Stimulated activated CD4-positive, alpha-beta T cell treated with anti-CD3 and anti-CD28 coated beads, TNF-alpha, amount 100 ng/mL, for 48 hours (primary cell): Measurements from ENCODE around the gene NSG1.

ENCODE experiments used
- DNase-seq, 3 donors: peaks; one replicate each; pipeline ENCODE4 v3.0.0-alpha.2; 2020; ENCODE audit warnings: low read depth in 3 of 3

NSG1 gene

DNA sequence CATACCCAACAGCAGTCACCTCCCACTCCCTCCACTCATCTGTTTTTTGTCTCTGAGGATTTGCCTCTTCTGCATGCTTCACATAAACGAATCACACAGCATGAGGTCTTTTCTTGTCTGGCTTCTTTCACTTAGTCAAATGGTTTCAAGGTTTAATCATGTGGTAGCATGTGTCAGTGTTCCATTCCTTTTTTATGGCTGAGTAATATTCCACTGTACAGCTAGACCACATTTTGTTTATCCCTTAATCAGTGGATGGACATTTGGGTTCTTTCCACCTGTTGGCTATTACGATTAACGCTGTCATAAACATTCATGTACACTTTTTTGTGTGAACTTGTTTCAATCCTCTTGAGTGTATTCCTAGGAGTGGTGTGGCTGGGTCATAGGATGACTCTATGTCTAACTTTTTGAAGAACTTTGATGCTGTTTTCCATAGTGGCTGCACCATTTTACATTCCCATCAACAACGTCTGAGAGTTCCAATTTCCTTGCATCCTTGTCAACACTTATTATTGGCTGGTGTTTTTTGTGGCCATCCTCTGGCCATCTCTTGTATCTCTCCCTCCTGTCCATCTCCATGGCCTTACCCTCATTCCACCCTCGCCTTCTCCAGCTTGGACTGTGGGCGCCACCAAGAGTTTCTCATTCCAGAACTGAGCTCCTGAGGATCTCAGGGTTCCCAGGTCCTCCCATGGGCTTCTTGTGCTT, 12.4 kb upstream of the NSG1 start:
- DNase-seq: no peak

DNA sequence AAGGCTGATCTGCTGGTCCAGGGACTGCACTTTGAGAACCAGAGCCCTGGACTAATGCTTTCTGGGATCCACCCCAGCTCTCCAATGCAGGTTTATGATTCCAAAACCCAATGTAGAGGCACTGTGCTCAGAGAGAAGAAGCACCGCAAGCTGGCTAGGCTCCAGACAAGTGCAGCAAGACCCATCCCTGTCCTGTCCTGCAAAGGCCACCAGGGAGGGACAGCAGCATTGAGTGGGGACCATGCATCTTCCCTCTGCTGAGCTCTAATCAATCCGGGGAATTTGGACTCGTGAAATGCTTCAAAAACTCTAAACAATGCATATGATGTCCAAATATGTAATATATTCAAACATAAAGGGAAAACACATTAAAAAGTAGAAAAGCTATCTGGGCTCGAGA, 10.8 kb upstream of the NSG1 start:
- no peak for DNase-seq

DNA sequence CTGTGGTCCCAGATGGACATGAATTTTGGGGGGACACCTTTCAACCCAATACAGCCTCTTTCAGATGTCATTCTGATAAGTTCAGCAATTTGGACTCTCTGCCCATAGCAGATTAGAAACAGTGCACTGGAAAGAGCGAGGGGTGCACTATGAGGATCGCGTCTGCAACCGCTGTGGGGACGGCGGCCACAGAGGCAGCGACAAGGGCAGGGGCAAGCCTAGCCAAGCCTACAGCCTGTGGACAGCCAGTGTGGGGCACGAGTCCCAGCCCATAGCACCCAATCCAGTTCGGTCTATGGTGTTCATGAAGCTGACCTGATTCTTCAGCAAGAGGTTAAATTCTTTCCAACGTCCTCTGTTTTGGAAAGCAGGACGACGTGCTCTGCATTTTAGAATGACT, 9.7 kb upstream of the NSG1 start:
- DNase-seq: no peak

DNA sequence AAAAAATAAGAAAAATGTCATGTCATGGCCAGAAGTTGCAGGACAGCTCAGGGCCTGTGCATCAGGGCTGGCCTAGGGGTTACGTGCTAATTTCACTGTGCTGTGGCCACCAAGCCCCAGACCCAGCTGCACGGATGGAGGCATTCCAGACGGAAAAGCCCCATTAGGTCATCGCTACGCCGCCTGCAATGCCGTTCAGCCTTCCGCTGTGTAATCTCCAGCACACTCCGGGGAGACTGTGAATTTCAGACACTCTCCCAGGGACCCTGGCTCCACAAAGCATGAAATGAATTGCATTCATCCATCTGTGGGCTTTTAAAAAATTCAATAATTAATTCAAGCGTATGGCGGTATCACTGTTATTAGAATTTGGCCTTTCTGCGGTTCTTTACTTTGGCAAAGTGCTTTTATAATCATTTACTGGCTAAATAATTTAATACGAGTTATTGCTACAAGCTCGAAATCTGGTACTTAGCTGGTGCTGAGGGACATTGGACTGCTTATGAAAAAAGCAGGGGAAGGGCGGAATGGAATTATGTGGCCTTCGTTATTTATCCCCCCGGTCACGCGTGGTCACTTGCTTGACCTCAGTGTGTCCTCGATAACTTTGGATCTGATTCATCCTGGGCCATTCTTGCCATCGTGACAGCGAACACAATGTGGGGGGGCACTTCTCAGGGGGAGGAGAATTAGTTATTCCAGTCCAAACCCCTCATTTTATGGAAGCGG, 9.0 kb upstream of the NSG1 start:
- DNase-seq: no peak

DNA sequence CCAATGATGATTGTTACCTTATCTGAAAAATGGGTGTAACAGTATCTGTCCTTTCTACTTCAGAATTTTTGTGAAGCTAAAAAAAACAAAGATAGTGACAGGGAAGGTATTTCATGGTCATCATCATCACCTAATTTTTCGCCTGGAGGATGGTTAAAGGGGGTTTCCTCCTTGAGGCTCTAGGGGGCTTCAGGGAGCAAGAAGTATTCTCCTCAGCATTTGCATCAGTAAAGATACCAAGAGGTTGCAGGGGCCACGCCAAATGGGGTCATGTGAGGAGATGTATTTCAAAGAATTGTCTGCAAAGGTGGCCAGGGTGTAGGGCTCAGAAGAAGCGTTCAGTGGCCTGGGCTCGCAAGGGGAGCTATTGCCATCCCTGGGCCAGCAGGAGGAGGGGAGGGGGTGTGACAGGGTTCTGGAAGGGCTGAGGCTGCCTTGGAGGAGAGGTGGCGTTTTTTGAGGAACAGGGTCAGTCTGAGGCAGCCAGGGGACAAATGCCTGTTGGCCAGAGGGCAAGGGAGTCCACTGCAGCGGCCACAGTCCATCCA, 7.3 kb upstream of the NSG1 start:
- no peak for DNase-seq

DNA sequence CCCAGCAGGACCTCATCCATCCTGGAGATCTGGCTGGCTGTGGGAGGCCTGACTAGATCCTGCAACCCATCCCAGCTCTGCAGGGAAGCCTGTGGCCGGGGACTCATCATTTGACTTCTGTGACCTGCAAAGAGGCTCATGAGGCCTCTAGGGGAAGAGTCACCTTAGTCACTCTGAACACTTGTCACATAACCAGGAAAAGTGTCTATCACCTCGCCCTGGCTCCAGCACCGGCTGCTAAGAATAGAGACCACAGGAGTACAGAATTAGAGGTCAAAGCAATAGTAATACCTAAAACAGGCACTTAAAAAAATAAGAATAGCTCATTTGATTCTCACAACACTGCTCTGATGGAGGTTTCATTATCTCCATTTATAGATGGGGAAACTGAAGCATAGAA, 3.8 kb upstream of the NSG1 start:
- DNase-seq: no peak

DNA sequence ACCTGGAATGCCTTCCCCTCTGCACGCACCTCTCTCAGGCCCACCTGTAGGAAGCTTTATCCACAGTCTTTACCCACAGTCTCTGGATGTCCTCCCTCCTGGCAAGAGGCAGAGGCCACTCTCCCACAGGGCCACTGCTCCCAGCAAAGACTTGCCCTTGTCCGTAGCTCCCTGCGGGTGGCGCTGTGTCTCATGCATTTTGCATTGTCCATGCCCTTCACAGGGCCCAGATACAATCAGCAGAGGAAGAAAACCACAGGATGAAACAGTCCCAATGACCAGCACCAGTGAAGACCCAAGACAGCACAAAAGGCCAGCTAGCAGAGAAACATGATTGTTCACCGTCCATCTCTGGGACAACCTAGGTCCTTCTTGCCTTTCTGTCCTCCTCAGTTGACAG, 2.1 kb upstream of the NSG1 start:
- DNase-seq: no peak

DNA sequence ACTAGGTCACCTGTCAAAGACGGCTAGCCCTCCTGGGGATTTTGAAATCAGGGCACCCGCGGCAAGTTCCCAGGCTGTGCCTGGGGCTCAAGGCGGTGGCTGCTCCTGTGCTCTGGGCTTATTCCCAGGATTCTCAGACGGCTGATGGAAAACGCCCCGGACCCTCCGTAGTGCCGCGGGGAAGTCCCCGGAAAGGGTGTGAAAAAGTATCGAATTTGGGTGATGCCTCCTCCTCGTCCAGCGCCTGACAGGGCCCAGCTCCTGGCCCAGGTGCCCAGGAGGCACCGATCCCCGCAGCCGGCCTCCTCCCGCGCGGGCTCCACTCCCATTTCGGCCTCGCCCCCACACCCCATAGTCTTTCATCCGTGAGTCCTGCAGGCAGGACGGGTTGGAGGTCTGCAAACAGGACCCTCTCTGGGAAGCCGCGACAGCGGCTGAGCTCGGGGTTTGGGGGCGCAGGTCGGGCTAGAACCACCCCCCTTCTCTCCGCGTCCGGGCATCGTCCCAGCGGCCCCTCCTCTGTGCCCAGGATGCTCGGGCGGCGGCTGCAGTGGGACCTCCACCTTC, 1.1 kb upstream of the NSG1 start:
- no peak for DNase-seq

DNA sequence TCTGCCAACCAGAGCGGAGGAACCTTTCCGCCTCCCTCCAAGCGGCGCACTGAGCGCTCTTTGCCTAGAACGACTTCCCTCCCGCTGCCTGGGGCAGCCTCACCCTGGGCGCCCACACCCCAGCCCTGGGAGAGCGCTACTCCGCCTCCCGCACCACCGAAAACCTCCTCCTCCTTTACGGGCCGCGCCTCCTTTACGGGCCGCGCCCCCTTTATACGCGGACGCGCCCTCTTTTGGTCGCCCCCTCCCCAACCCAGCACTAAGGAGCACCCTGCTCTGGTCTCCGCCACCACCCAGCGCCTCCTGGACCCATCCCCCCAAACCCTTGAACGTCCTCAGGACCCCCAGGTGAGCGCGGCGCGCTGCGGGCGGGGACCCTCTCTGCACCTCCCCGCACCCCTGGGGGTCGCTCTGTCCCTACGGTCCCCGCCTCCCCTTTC, 586 bp upstream of the NSG1 start:
- DNase-seq: no peak

DNA sequence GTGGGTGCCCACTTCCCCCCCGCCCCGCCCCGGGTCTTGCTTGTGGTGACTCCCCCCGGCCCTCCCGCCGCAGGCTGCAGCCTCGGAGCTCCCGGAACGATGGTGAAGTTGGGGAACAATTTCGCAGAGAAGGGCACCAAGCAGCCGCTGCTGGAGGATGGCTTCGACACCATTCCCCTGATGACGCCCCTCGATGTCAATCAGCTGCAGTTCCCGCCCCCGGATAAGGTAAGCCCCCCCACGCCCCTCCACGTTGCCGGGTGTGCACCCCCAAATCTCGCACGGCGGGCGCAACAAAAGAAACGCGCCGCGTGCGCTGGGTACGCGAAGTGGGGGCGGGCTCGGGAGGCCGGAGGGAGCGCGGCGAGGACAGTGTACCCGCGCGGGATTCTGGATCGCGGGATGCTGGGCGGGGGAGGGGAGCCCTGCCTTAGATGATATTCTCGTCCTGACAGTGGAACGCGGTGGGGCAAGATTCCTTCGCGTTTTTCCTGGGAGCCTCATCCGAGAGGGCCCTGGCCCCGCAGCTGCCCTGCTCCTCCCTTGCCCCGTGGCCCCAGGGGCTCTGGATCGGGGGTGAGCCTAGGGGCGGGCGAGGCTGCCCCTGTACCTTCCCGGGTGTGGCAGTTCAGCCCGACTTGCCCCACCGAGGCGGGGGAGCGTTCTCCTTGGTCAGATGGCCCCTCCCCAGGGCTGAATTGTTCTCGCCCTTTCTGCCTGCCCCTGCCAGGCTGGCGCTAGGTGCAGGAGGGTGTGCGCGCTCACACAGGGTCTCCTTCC, 819 bp downstream of the NSG1 start:
- no peak for DNase-seq

DNA sequence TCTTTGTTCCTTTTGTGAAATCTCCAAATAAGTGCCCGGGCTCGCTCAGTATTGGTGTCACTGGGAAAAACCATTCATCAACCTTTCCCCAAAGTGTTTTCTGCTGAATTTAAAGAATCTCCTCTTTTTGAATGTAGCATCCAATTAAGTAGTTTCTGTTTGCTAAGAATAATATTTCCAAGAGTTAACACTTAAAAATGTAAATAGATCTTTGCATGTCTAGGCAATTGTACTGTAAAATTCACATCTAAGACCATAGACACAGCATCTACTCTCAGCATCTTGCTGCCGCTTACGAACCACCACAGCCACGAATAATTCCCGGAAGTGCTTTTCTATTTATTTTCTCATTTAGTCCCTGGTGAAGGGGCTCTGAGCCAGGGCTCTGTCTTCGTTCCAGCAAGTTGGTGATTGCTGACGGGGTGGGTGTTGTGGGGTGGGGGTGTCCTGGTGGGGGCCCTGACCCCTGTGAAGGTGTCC, 1.4 kb downstream of the NSG1 start:
- DNase-seq: no peak

DNA sequence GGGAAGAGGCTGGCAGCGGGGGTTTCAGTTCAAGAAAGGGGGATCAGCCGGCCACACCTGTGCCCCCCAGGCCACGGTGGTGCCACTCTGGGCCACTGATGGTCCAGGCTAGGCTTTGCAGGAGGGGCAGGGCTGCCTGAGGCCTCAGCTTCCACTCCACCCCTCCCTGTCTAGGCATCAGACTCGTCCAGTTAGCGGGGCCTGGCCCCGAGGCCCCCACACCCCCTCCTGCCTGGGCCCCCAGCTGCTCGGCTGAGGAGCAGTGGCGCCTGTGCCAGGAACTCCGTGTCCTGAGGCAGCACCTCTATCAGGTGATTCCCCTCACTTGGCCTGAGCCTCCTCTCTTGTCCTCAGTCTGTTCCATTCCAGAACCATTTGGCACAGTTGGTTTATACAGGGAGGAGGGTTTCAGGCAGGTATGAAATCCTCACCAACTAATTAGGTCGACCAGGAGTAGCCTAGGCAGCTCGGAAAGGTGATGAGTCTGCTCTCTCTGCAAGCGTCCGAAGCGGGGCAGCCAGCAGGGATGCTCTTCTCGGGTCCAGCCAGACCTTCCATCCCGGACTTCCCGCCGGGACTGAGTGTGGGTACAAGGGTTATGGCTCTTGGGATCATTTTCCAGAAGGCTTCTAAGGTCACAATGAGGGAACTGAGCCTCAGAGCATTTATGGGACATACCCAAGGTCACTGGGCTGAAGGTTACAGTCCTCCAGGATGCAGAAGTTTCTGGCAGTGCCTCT, 2.1 kb downstream of the NSG1 start:
- no peak for DNase-seq

DNA sequence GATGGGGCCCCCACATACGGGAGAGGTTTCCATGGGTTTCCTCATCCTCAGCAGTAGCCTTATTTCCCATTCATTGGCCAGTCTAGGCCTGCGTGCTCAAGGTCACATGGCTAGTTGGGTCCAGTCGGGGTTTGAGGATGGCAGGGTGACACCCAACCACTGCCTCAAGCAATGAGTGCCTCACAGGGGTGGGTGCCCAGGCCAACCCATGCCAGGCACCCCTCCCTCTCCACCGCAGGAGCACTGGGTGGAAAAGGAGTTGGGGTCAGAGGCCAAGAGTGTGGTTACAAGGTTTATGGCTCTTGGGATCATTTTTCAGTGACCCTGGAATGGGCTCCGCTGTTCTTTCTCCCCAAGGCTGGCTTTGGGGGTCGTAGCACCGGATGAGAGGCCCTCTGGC, 3.1 kb downstream of the NSG1 start:
- no peak for DNase-seq

DNA sequence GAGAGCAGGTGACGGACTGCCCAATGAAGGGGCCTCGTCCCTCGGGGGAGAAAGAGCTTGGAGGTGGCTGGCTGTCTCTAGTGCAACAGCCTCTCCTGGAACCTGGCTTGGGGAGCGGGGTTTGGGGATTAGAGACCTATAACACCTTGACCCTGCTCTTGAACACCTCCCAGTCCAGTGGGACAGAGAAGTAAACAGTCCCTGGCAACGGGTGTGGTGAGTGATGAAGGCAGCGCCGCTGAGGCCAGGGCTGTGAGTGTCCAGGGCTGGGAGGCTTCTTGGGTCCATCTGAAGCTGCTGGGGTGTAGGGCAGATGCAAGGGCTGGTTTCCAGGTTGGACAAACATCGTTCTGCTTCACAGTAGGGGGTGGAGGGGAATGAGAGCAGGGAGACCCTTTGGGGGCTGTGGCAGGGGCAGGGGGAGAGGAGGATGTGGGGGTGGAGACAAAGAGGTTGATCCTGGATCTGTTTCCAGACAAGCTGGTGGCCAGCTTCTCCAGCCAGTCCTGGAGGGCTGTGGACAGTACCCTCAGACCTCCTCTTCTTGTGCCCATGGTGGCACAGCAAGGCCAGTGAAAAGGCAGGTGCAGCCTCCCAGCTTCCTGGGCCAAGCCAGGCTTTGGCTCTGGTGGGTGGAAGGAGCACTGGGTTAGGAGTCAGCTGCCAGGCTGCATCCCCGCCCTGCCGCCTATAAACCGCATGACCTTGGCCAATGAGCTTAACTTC, 3.8 kb downstream of the NSG1 start:
- DNase-seq: no peak

DNA sequence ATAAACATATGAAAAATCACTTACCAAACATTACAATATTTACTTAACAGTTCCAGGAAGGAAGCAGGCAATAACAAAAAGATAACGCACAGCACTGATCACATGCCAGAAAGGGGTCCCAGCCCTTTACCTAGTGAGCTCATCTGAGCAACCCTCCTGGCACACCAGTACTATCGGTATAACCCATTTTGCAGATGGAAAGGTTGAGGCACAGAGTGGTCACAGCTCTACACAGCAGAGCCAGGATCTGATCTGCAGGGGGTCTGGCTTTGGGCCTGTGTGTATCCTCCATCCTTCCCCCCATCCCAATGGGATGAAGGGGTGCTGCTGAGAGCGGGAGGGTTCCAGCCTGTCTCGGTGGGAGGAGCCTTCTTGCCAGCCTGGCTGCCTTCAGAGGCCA, 5.0 kb downstream of the NSG1 start:
- no peak for DNase-seq

DNA sequence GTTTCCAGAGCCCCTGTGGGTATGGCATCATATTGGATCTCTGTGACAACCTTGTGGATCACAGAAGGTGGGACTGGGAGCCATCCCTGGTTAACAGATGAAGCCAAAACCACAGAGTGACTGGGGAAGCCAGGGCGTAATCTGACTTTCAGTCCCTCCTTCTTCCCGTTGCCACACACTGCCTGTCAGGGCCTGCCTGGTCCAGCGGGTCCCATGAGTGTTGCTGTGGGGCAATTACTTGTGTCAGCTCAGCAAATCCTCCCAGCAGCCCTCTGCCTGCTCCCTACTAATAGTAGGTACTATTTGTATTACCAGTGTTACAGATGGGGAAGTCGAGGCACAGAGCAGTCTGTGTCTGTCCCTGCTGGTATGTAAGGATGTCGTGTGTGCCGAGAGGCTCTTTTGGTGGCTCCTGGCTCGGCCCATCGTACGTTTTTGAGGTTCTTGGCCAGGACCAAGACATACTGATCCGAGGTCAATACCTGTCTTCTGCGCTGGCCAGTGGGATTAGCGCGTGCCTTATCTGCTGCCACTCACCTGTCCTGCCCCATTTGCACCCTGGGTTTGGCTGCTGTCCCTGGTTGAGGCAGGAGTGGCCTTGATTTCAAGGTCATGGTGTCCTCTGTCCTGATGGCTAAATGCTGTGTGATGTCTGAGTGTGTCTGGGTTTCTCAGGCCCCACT, 5.7 kb downstream of the NSG1 start:
- no peak for DNase-seq

DNA sequence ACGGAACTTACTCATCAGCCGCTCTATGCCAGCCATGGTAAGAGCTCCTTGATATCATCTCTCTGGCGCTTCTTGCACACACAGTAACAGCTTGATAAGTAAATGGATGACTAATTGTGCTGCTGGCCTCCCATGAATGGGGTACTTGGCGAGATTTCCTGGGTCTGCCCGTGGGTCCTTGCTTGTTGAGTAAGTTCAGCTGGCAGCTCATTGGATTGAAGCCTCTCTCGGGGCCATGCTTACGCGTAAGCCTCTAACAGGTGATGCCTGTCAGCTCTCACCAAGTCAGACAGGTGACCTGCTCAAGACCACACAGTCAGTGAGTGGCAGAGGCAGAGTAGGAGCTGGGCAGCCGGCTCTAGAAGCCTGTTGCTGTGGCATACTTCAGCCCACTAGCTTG, 7.7 kb downstream of the NSG1 start:
- no peak for DNase-seq

DNA sequence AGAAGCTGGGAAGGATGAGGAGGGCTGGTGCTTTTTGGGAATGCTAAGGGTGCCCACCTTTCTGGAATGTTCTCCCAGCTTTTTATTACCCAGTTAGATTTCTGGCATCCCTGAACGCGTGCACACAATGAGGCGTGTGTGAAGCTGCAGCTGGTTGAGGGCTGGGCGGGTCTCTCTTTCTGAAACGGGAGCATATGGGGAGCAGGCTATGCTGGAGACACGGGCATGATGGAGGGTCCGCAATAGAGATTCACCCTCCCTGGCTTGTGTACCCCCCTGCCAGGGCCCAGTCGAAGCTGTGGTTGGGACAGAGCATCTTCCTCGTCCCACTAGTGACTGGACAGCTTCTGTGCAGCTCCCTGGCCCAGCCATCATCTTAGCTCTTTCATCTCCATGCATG, 8.5 kb downstream of the NSG1 start:
- DNase-seq: no peak

DNA sequence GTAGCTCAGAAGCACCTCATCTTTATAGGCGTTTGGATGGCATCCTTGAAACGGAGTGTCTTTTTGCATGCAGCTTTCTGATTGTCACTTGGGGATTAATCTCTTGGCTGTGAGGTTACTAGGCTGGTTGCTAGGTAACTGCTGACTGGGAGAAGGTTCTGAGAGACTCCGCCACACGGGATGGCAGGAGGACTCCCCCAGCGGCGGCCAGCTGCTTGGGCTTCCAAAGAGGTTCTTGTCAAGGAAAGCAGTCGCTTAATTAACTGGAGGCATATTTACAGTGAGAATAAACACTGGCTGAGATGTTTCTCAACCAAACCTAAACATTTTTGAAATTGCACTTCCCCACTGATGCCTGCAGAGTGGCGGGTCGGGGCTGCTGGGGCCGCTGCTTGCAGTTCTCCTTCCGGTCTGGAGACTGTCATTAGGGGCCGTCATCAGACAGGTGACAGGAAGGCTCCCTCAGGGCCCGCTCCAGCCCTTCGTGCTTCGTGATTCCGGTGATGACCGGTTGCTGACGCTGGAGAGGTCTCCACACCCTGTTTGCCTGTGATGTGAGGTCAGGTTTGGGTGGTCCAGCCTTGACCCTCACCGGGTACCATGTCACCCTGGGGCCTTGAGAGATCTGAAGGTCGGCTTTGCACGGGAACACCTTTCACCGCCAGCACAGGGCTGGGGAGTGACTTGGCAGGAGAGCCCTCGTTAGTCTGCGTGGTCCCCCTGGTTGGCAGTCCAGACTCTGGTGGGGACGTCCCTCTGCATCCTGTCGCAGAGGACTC, 9.1 kb downstream of the NSG1 start:
- no peak for DNase-seq
